ENCODE data around the gene NGEF. TPM values are rescaled to one million over a fixed set of nuclear protein-coding genes. Genes with fewer than 3 reads are reported as not detected.
A peak's percentile ranks its signal among the peaks of the same experiment; 100 is the strongest.

NGEF gene
- total RNA-seq, 1 donor from 2014 or later = 4.3 TPM

GRCh38 chr2:232903989-232904388, 109.1 kb downstream of the NGEF start:
- Histone ChIP-seq H4K20me1 (ENCODE audit: low read depth) (peaks cover 5% of the 10 kb centered on the region), H3K27ac (no peak overlapping the region), H2AFZ (replicated peaks) (no peak overlapping the region), H3K27me3 (peaks cover 52% of the 10 kb centered on the region), H3K9ac (no peak overlapping the region), H3F3A (ENCODE audit: low read depth) (peaks cover 11% of the 10 kb centered on the region), H3K4me3 (no peak overlapping the region), H3K4me2 (no peak overlapping the region), H3K79me2 (ENCODE audit: low read depth) (no peaks in the 10 kb centered on the region), H3K4me1 (peaks cover 19% of the 10 kb centered on the region), H3K36me3 (no peaks in the 10 kb centered on the region), H3K9me3 (ENCODE audit: low read depth) (no peaks in the 10 kb centered on the region)
- peaks cover 10% of the 10 kb centered on the region for H3K27me3 Mint-ChIP-seq (ENCODE audit: insufficient read depth, low read depth)
- H3K27ac Mint-ChIP-seq = no peak overlapping the region
- peaks cover 15% of the 10 kb centered on the region for H3K4me1 Mint-ChIP-seq
- H3K4me3 Mint-ChIP-seq = no peak overlapping the region
- no peak for DNase-seq (ENCODE audit: low spot score)
- peaks cover 3% of the 10 kb centered on the region for H3K9me3 Mint-ChIP-seq
- TF ChIP-seq EZH2phosphoT487 (IDR thresholded peaks at IDR 0.05) (no peak), EZH2 (IDR thresholded peaks at IDR 0.05) (no peak)
- TF ChIP-seq, protein P1, sequence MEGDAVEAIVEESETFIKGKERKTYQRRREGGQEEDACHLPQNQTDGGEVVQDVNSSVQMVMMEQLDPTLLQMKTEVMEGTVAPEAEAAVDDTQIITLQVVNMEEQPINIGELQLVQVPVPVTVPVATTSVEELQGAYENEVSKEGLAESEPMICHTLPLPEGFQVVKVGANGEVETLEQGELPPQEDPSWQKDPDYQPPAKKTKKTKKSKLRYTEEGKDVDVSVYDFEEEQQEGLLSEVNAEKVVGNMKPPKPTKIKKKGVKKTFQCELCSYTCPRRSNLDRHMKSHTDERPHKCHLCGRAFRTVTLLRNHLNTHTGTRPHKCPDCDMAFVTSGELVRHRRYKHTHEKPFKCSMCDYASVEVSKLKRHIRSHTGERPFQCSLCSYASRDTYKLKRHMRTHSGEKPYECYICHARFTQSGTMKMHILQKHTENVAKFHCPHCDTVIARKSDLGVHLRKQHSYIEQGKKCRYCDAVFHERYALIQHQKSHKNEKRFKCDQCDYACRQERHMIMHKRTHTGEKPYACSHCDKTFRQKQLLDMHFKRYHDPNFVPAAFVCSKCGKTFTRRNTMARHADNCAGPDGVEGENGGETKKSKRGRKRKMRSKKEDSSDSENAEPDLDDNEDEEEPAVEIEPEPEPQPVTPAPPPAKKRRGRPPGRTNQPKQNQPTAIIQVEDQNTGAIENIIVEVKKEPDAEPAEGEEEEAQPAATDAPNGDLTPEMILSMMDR (IDR thresholded peaks at IDR 0.05) = no peak
- H3K36me3 Mint-ChIP-seq = no peaks in the 10 kb centered on the region

- H3K36me3 ChIP-seq = no peaks in the 10 kb centered on the region
- H3K4me3 Mint-ChIP-seq = no peak overlapping the region
- no peaks in the 10 kb centered on the region for H3K36me3 Mint-ChIP-seq
- no peak overlapping the region for H3K4me3 ChIP-seq
- H3K27ac Mint-ChIP-seq = peak overlapping the region; percentile 85
- no peak overlapping the region for H2AFZ ChIP-seq (replicated peaks)
- TF ChIP-seq EZH2 (IDR thresholded peaks at IDR 0.05) = no peak
- TF ChIP-seq EZH2phosphoT487 (IDR thresholded peaks at IDR 0.05) = no peak
- peaks cover 11% of the 10 kb centered on the region for H3K4me1 ChIP-seq
- H3K9ac ChIP-seq = no peak overlapping the region
- DNase-seq (ENCODE audit: low spot score) = no peak
- H3F3A ChIP-seq (ENCODE audit: low read depth) = no peaks in the 10 kb centered on the region
- no peak overlapping the region for H3K27ac ChIP-seq
- peaks cover 71% of the 10 kb centered on the region for H3K27me3 ChIP-seq
- H3K9me3 Mint-ChIP-seq = peaks cover 3% of the 10 kb centered on the region
- H3K4me1 Mint-ChIP-seq = peaks cover 8% of the 10 kb centered on the region
- H3K79me2 ChIP-seq (ENCODE audit: low read depth) = no peaks in the 10 kb centered on the region
- H3K9me3 ChIP-seq (ENCODE audit: low read depth) = no peaks in the 10 kb centered on the region
- peak overlapping the region; percentile 69 for H3K4me2 ChIP-seq
- no peaks in the 10 kb centered on the region for H4K20me1 ChIP-seq (ENCODE audit: low read depth)
- H3K27me3 Mint-ChIP-seq (ENCODE audit: insufficient read depth, low read depth) = peaks cover 7% of the 10 kb centered on the region
These were observed 111.1 kb downstream of the NGEF start for GRCh38 chr2:232901736-232902578.

- Mint-ChIP-seq H3K4me1 (peaks cover 8% of the 10 kb centered on the region), H3K9me3 (peaks cover 3% of the 10 kb centered on the region), H3K27me3 (ENCODE audit: insufficient read depth, low read depth) (peaks cover 9% of the 10 kb centered on the region), H3K4me3 (no peak overlapping the region), H3K36me3 (no peaks in the 10 kb centered on the region), H3K27ac (no peak overlapping the region)
- no peaks in the 10 kb centered on the region for H3K79me2 ChIP-seq (ENCODE audit: low read depth)
- no peaks in the 10 kb centered on the region for H3K9me3 ChIP-seq (ENCODE audit: low read depth)
- H3K4me3 ChIP-seq = peak overlapping the region; percentile 16
- H3K27me3 ChIP-seq = peaks cover 71% of the 10 kb centered on the region
- H3F3A ChIP-seq (ENCODE audit: low read depth) = no peaks in the 10 kb centered on the region
- no peak overlapping the region for H3K9ac ChIP-seq
- H3K4me2 ChIP-seq = peak overlapping the region; percentile 69
- H2AFZ ChIP-seq (replicated peaks) = no peak overlapping the region
- H3K36me3 ChIP-seq = no peaks in the 10 kb centered on the region
- peak; percentile 34 for DNase-seq (ENCODE audit: low spot score)
- H3K4me1 ChIP-seq = peaks cover 11% of the 10 kb centered on the region
- no peaks in the 10 kb centered on the region for H4K20me1 ChIP-seq (ENCODE audit: low read depth)
- H3K27ac ChIP-seq = no peak overlapping the region
- TF ChIP-seq EZH2 (IDR thresholded peaks at IDR 0.05) = peak; percentile 39
- TF ChIP-seq EZH2phosphoT487 (IDR thresholded peaks at IDR 0.05) = no peak
These were observed 112.0 kb downstream of the NGEF start for GRCh38 chr2:232900811-232901735.

All from neural progenitor cell (in vitro differentiated cells).